HG02943 (cell line): ENCODE data around the gene EGFR.

Source experiments
- ATAC-seq: cut with Tn5 transposase; IDR thresholded peaks from one replicate; pipeline ENCODE4 v1.9.1; 2021; ENCODE audit warnings: mild to moderate bottlenecking, low read depth, moderate library complexity; ENCODE audit not compliant: unreplicated experiment

The EGFR gene

DNA sequence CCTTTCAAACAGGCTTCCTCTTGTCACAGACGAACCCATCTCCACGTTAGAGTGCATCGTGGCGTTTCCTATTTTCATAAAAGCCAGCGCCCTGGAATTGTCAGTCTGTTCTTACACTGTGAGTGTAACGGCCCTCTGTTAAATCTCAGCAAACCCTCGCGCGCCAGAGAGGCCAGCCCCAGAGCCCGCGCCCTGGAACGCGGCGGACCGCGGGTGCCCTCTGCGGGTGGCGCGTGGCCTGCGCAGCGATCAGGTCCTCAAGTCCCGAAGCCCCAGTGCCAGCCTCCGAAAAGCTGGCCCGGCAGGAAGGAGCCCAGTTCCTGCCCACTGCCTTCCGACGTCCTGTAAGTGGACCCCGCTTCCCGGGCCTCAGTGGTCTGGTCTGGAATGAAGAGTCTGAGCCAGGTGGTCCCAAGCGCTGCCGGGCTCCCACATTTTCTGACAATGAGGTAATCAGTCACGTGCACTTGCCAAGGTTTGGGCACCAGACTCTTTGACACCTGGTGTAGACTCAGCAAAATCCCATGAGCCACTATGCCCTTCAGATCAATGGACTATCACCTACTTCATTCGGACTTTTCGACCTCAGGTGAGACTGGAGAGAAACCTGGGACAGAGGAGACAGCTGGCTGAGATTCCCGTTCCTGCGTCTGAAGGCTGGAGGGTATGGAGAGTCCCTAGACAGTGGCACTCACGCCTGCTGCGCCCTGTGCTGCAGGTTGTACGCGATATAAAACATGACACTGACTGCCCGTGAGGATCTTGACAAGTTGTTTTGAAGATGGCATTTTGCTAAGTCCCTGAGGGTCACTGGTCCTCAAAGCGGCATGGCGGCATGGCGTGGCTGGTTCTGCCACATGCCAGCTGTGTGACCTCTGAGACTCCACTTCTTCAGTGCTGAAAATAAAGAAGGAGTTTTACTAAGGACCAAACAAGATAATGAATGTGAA is 237.0 kb downstream of the EGFR start:
- peak; percentile 90 for ATAC-seq

GRCh38 chr7:55258631-55259030 is 239.8 kb downstream of the EGFR start:
- no peak for ATAC-seq

DNA sequence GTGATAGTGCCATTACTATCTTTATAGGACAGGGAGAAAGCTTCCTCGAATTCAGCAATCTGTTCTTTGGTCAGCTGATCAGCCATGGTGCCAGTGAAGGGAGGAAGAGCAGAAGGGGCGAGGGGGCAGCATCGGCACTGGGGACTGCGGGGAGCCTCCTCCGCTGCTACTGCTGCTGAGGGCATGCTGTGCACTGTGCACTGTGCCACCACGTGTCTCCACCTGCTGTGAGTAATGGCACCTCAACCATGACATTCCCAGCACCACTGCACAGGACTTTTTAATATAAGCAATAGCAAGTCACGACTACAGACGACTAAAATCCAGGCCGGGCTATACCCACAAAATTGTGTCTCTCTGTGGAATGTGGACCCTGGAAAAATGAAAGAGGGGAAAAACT is 241.4 kb downstream of the EGFR start:
- ATAC-seq: no peak

GRCh38 chr7:55260676-55261385 is 242.0 kb downstream of the EGFR start:
- ATAC-seq: no peak
